Osteoblast (primary cell): Measurements from ENCODE around the gene BCL2L11. TPM values are rescaled to one million over a fixed set of nuclear protein-coding genes. Genes with fewer than 3 reads are reported as not detected.

ENCODE experiments used
- DNase-seq: peaks from one replicate; pipeline ENCODE4 v3.0.0; 2011; ENCODE audit warnings: low spot score, mixed read lengths; ENCODE audit not compliant: insufficient read length; ENCODE audit errors: missing footprints
- H2AFZ ChIP-seq: 2 replicates; pipeline ENCODE4 v1.6.0; 2011; ENCODE audit warnings: mild to moderate bottlenecking, low read length
- H3K27ac ChIP-seq: 2 replicates; pipeline ENCODE4 v1.5.1; 2011; ENCODE audit warnings: mild to moderate bottlenecking, low read depth, low read length, moderate library complexity
- H3K27me3 ChIP-seq: 2 replicates; pipeline ENCODE4 v1.6.0; 2012; ENCODE audit warnings: mild to moderate bottlenecking, control low read depth, inconsistent platforms, low read length, moderate library complexity; ENCODE audit not compliant: insufficient read depth
- H3K36me3 ChIP-seq: 2 replicates; pipeline ENCODE4 v1.5.1; 2011; ENCODE audit warnings: mild to moderate bottlenecking, low read length, control low read depth, moderate library complexity; ENCODE audit not compliant: insufficient read depth
- H3K4me1 ChIP-seq: 2 replicates; pipeline ENCODE4 v1.5.1; 2011; ENCODE audit warnings: mild to moderate bottlenecking, low read length, control low read depth, moderate library complexity; ENCODE audit not compliant: insufficient read depth
- H3K4me2 ChIP-seq: 2 replicates; pipeline ENCODE4 v1.6.0; 2011; ENCODE audit warnings: mild to moderate bottlenecking, low read length; ENCODE audit not compliant: insufficient read depth
- H3K4me3 ChIP-seq: fragments of 200-600 bp; sonication (generic); 3 replicates; pipeline ENCODE4 v1.5.1; 2012; ENCODE audit warnings: mild to moderate bottlenecking, low read length, inconsistent platforms; ENCODE audit not compliant: insufficient read depth
- H3K79me2 ChIP-seq: 2 replicates; pipeline ENCODE4 v1.6.0; 2012; ENCODE audit warnings: mild to moderate bottlenecking, low read length, control low read depth, inconsistent platforms; ENCODE audit not compliant: insufficient read depth
- H3K9me3 ChIP-seq: 2 replicates; pipeline ENCODE4 v1.5.1; 2011; ENCODE audit warnings: low read depth, low read length, control low read depth
- H4K20me1 ChIP-seq: 2 replicates; pipeline ENCODE4 v1.6.0; 2012; ENCODE audit warnings: mild to moderate bottlenecking, low read length, control low read depth; ENCODE audit not compliant: insufficient read depth
- CTCF ChIP-seq: IDR thresholded peaks from 2 replicates; pipeline ENCODE4 v1.5.1; 2011; ENCODE audit warnings: mild to moderate bottlenecking, low read depth, low read length, moderate library complexity; ENCODE audit errors: extremely low read depth
- total RNA-seq: library from RNA; depleted of rRNA; stranded (reverse); fragments of >200 nt; gene quantifications from 2 replicates; pipeline ENCODE4 v1.2.3, GENCODE V29; 2012

Gene BCL2L11
- total RNA-seq, 1 donor = 8.0 TPM

- Histone ChIP-seq H4K20me1 (no peaks in the 10 kb centered on the region), H3K9me3 (no peaks in the 10 kb centered on the region), H3K4me1 (no peaks in the 10 kb centered on the region), H3K36me3 (no peaks in the 10 kb centered on the region), H3K4me2 (no peak overlapping the region), H2AFZ (no peak overlapping the region), H3K27me3 (peaks cover 8% of the 10 kb centered on the region), H3K4me3 (no peak overlapping the region), H3K27ac (no peak overlapping the region), H3K79me2 (no peaks in the 10 kb centered on the region)
- no peak for DNase-seq
- TF ChIP-seq CTCF = no peak
These were observed 54.9 kb downstream of the BCL2L11 start for GRCh38 chr2:111175615-111176014.

GRCh38 chr2:111176388-111176787, 55.7 kb downstream of the BCL2L11 start:
- H3K27me3 ChIP-seq = peaks cover 8% of the 10 kb centered on the region

GRCh38 chr2:111176867-111177266, 56.2 kb downstream of the BCL2L11 start:
- no peak overlapping the region for H3K27ac ChIP-seq
- no peak for TF ChIP-seq CTCF
- no peak overlapping the region for H3K4me3 ChIP-seq

More at GRCh38 chr2:111176388-111176787, 55.7 kb downstream of the BCL2L11 start:
- H3K27ac ChIP-seq = no peak overlapping the region
- no peak for DNase-seq
- no peak overlapping the region for H2AFZ ChIP-seq
- no peak overlapping the region for H3K4me3 ChIP-seq
- H3K4me2 ChIP-seq = no peak overlapping the region
- H3K79me2 ChIP-seq = no peaks in the 10 kb centered on the region
- no peak for TF ChIP-seq CTCF
- no peaks in the 10 kb centered on the region for H3K36me3 ChIP-seq
- no peaks in the 10 kb centered on the region for H4K20me1 ChIP-seq
- H3K4me1 ChIP-seq = no peaks in the 10 kb centered on the region
- H3K9me3 ChIP-seq = no peaks in the 10 kb centered on the region

GRCh38 chr2:111178296-111178695, 57.6 kb downstream of the BCL2L11 start:
- no peaks in the 10 kb centered on the region for H3K4me1 ChIP-seq
- no peaks in the 10 kb centered on the region for H3K79me2 ChIP-seq
- no peaks in the 10 kb centered on the region for H3K9me3 ChIP-seq
- H3K27ac ChIP-seq = no peak overlapping the region
- no peak overlapping the region for H2AFZ ChIP-seq
- no peak overlapping the region for H3K4me2 ChIP-seq
- H3K27me3 ChIP-seq = peaks cover 12% of the 10 kb centered on the region
- no peak for TF ChIP-seq CTCF
- H3K36me3 ChIP-seq = no peaks in the 10 kb centered on the region
- no peak overlapping the region for H3K4me3 ChIP-seq
- H4K20me1 ChIP-seq = no peaks in the 10 kb centered on the region
- no peak for DNase-seq

More at GRCh38 chr2:111176867-111177266, 56.2 kb downstream of the BCL2L11 start:
- no peaks in the 10 kb centered on the region for H3K4me1 ChIP-seq
- H3K27me3 ChIP-seq = peaks cover 8% of the 10 kb centered on the region
- no peaks in the 10 kb centered on the region for H3K79me2 ChIP-seq
- H3K4me2 ChIP-seq = no peak overlapping the region
- no peaks in the 10 kb centered on the region for H3K9me3 ChIP-seq
- no peaks in the 10 kb centered on the region for H3K36me3 ChIP-seq
- DNase-seq = no peak
- H2AFZ ChIP-seq = no peak overlapping the region
- H4K20me1 ChIP-seq = no peaks in the 10 kb centered on the region
